Loucy (cell line): ENCODE measurements around the gene ATP1B2.

Experiments
- H2AFZ ChIP-seq: fragments of 200-600 bp; sonication (generic); 2 replicates; pipeline ENCODE4 v1.6.0; 2016; ENCODE audit warnings: antibody characterized with exemption, mild to moderate bottlenecking, low read length, moderate library complexity
- H3F3A ChIP-seq: fragments of 200-600 bp; 2 replicates; pipeline ENCODE4 v1.6.0; 2016; ENCODE audit warnings: antibody characterized with exemption, low read depth, mild to moderate bottlenecking
- H3K27me3 ChIP-seq: fragments of 200-600 bp; sonication (generic); 2 replicates; pipeline ENCODE4 v1.6.1; 2014; ENCODE audit warnings: low read length, mild to moderate bottlenecking; ENCODE audit not compliant: insufficient read depth, poor library complexity, severe bottlenecking
- H3K36me3 ChIP-seq: fragments of 200-600 bp; sonication (generic); 2 replicates; pipeline ENCODE4 v1.6.1; 2016; ENCODE audit warnings: low read length; ENCODE audit not compliant: insufficient read depth
- H3K4me1 ChIP-seq: fragments of 200-600 bp; sonication (generic); 2 replicates; pipeline ENCODE4 v1.5.1; 2014; ENCODE audit warnings: low read length, mild to moderate bottlenecking; ENCODE audit not compliant: insufficient read depth, poor library complexity, severe bottlenecking
- H3K4me2 ChIP-seq: fragments of 200-600 bp; sonication (generic); 2 replicates; pipeline ENCODE4 v1.6.0; 2014; ENCODE audit warnings: antibody characterized with exemption, low read length, low read depth, mild to moderate bottlenecking; ENCODE audit not compliant: poor library complexity, severe bottlenecking
- H3K4me3 ChIP-seq: fragments of 200-600 bp; sonication (generic); 2 replicates; pipeline ENCODE4 v1.5.1; 2014; ENCODE audit warnings: low read length, mild to moderate bottlenecking, mixed read lengths; ENCODE audit not compliant: poor library complexity, severe bottlenecking
- H3K79me2 ChIP-seq: fragments of 200-600 bp; sonication (generic); 2 replicates; pipeline ENCODE4 v1.6.1; 2014; ENCODE audit warnings: low read length; ENCODE audit not compliant: insufficient read depth
- H3K9ac ChIP-seq: fragments of 200-600 bp; sonication (generic); 2 replicates; pipeline ENCODE4 v1.6.0; 2014; ENCODE audit warnings: mild to moderate bottlenecking, low read depth, low read length, moderate library complexity; ENCODE audit not compliant: poor library complexity, severe bottlenecking
- H3K9me2 ChIP-seq: fragments of 200-600 bp; sonication (generic); replicated peaks from 2 replicates; pipeline ENCODE4 v1.6.1; 2016; ENCODE audit warnings: low read depth, low read length, mixed read lengths
- H3K9me3 ChIP-seq: fragments of 200-600 bp; sonication (generic); 2 replicates; pipeline ENCODE4 v1.6.1; 2014; ENCODE audit warnings: mild to moderate bottlenecking, antibody characterized with exemption, low read length, low read depth; ENCODE audit not compliant: insufficient read depth
- H4K20me1 ChIP-seq: fragments of 200-600 bp; sonication (generic); 2 replicates; pipeline ENCODE4 v1.6.0; 2014; ENCODE audit warnings: antibody characterized with exemption, low read length, mild to moderate bottlenecking; ENCODE audit not compliant: insufficient read depth, poor library complexity, severe bottlenecking
- EZH2phosphoT487 ChIP-seq: fragments of 200-600 bp; IDR thresholded peaks from 2 replicates; pipeline ENCODE4 v1.6.1; 2018; ENCODE audit warnings: antibody characterized with exemption, mild to moderate bottlenecking, moderate library complexity, borderline replicate concordance
- TF ChIP-seq, protein P1 (sequence below): fragments of 200-600 bp; sonication (generic); conservative IDR thresholded peaks from 2 replicates; pipeline ENCODE4 v1.5.1; 2014; ENCODE audit warnings: mild to moderate bottlenecking, antibody characterized with exemption, low read length

ATP1B2 gene

GRCh38 chr17:7667656-7668406, 17.1 kb downstream of the ATP1B2 start:
- no peaks in the 10 kb centered on the region for H3K9me2 ChIP-seq
- H3K27me3 ChIP-seq: no peaks in the 10 kb centered on the region
- H3K36me3 ChIP-seq: peaks cover 43% of the 10 kb centered on the region; the same call in 1 of the 2 replicates
- H3K4me2 ChIP-seq: no peak overlapping the region
- no peak for TF ChIP-seq EZH2phosphoT487
- H3F3A ChIP-seq: no peaks in the 10 kb centered on the region
- no peaks in the 10 kb centered on the region for H3K79me2 ChIP-seq
- no peak overlapping the region for H2AFZ ChIP-seq
- H4K20me1 ChIP-seq: no peaks in the 10 kb centered on the region
- H3K4me1 ChIP-seq: no peaks in the 10 kb centered on the region
- H3K9ac ChIP-seq: no peak overlapping the region
- no peak overlapping the region for H3K4me3 ChIP-seq
- H3K9me3 ChIP-seq: no peaks in the 10 kb centered on the region

DNA sequence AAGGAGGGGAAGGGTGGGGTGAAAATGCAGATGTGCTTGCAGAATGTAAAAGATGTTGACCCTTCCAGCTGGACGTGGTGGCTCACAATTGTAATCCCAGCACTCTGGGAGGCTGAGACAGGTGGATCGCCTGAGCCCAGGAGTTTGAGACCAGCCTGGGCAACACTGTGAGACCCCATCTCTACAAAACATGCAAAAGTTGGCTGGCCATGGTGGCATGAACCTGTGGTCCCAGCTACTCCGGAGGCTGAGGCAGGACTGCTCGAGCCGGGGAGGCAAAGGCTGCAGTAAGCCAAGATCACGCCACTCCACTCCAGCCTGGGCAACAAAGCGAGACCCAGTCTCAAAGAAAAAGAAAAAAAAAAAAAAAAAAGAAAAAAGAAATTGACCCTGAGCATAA, 17.8 kb downstream of the ATP1B2 start:
- no peaks in the 10 kb centered on the region for H3K4me1 ChIP-seq
- no peaks in the 10 kb centered on the region for H4K20me1 ChIP-seq
- H3K9ac ChIP-seq: no peak overlapping the region
- H3K36me3 ChIP-seq: peaks cover 49% of the 10 kb centered on the region; the same call in 1 of the 2 replicates
- no peaks in the 10 kb centered on the region for H3K9me2 ChIP-seq
- no peak overlapping the region for H3K4me3 ChIP-seq
- H3K27me3 ChIP-seq: no peaks in the 10 kb centered on the region
- no peaks in the 10 kb centered on the region for H3K79me2 ChIP-seq
- H3K9me3 ChIP-seq: peaks cover 4% of the 10 kb centered on the region; the same call in 1 of the 2 replicates
- H2AFZ ChIP-seq: no peak overlapping the region
- H3F3A ChIP-seq: no peaks in the 10 kb centered on the region
- H3K4me2 ChIP-seq: no peak overlapping the region
- no peak for TF ChIP-seq EZH2phosphoT487
- TF ChIP-seq, protein P1, sequence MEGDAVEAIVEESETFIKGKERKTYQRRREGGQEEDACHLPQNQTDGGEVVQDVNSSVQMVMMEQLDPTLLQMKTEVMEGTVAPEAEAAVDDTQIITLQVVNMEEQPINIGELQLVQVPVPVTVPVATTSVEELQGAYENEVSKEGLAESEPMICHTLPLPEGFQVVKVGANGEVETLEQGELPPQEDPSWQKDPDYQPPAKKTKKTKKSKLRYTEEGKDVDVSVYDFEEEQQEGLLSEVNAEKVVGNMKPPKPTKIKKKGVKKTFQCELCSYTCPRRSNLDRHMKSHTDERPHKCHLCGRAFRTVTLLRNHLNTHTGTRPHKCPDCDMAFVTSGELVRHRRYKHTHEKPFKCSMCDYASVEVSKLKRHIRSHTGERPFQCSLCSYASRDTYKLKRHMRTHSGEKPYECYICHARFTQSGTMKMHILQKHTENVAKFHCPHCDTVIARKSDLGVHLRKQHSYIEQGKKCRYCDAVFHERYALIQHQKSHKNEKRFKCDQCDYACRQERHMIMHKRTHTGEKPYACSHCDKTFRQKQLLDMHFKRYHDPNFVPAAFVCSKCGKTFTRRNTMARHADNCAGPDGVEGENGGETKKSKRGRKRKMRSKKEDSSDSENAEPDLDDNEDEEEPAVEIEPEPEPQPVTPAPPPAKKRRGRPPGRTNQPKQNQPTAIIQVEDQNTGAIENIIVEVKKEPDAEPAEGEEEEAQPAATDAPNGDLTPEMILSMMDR: no peak

- TF ChIP-seq, protein P1: peak; percentile 56
- TF ChIP-seq EZH2phosphoT487: no peak
- no peaks in the 10 kb centered on the region; the same call in 1 of the 2 replicates for H3K79me2 ChIP-seq
- peaks cover 5% of the 10 kb centered on the region for H4K20me1 ChIP-seq
- H3F3A ChIP-seq: no peaks in the 10 kb centered on the region
- no peaks in the 10 kb centered on the region for H3K9me2 ChIP-seq
- H3K27me3 ChIP-seq: no peaks in the 10 kb centered on the region
- peaks cover 67% of the 10 kb centered on the region for H3K36me3 ChIP-seq
- H2AFZ ChIP-seq: no peak overlapping the region
- H3K9ac ChIP-seq: no peak overlapping the region
- peaks cover 9% of the 10 kb centered on the region; the same call in 1 of the 2 replicates for H3K9me3 ChIP-seq
- H3K4me3 ChIP-seq: no peak overlapping the region
- no peak overlapping the region for H3K4me2 ChIP-seq
- no peaks in the 10 kb centered on the region for H3K4me1 ChIP-seq
Observed at GRCh38 chr17:7673239-7673638, 22.5 kb downstream of the ATP1B2 start.
